ENCODE results near the gene TEX36. TPM values are rescaled to one million over a fixed set of nuclear protein-coding genes. Genes with fewer than 3 reads are reported as not detected.
"Not testable (repeated sequence)": the region's sequence is repeated elsewhere in the genome, so short reads cannot be mapped to it uniquely, and the experiment has no call there.

The TEX36 gene
- total RNA-seq, 1 donor from 2014 or later: not detected

GRCh38 chr10:125624800-125625199 is 58.2 kb downstream of the TEX36 start:
- no peak for DNase-seq (ENCODE audit: low read depth, low spot score)
- TF ChIP-seq CTCF (conservative IDR thresholded peaks at IDR 0.05): no peak
- Mint-ChIP-seq H3K4me3 (no peak overlapping the region), H3K9me3 (peaks cover 12% of the 10 kb centered on the region), H3K4me1 (peaks cover 7% of the 10 kb centered on the region), H3K27me3 (ENCODE audit: low read depth) (no peaks in the 10 kb centered on the region), H3K36me3 (ENCODE audit: low read depth) (no peaks in the 10 kb centered on the region), H3K27ac (ENCODE audit: unreplicated experiment) (no peak overlapping the region)

GRCh38 chr10:125621052-125621451 is 61.9 kb downstream of the TEX36 start:
- no peaks in the 10 kb centered on the region for H3K36me3 Mint-ChIP-seq (ENCODE audit: low read depth)
- no peak overlapping the region for H3K27ac Mint-ChIP-seq (ENCODE audit: unreplicated experiment)
- peaks cover 12% of the 10 kb centered on the region for H3K9me3 Mint-ChIP-seq
- no peak for DNase-seq (ENCODE audit: low read depth, low spot score)
- H3K4me3 Mint-ChIP-seq: no peak overlapping the region
- H3K4me1 Mint-ChIP-seq: no peaks in the 10 kb centered on the region
- no peaks in the 10 kb centered on the region for H3K27me3 Mint-ChIP-seq (ENCODE audit: low read depth)
- no peak for TF ChIP-seq CTCF (conservative IDR thresholded peaks at IDR 0.05)

GRCh38 chr10:125620401-125620800 is 62.6 kb downstream of the TEX36 start:
- no peak for DNase-seq (ENCODE audit: low read depth, low spot score)
- no peaks in the 10 kb centered on the region for H3K4me1 Mint-ChIP-seq
- no peaks in the 10 kb centered on the region for H3K36me3 Mint-ChIP-seq (ENCODE audit: low read depth)
- H3K9me3 Mint-ChIP-seq: peaks cover 12% of the 10 kb centered on the region
- TF ChIP-seq CTCF (conservative IDR thresholded peaks at IDR 0.05): no peak
- no peak overlapping the region for H3K27ac Mint-ChIP-seq (ENCODE audit: unreplicated experiment)
- no peaks in the 10 kb centered on the region for H3K27me3 Mint-ChIP-seq (ENCODE audit: low read depth)
- H3K4me3 Mint-ChIP-seq: no peak overlapping the region

DNA sequence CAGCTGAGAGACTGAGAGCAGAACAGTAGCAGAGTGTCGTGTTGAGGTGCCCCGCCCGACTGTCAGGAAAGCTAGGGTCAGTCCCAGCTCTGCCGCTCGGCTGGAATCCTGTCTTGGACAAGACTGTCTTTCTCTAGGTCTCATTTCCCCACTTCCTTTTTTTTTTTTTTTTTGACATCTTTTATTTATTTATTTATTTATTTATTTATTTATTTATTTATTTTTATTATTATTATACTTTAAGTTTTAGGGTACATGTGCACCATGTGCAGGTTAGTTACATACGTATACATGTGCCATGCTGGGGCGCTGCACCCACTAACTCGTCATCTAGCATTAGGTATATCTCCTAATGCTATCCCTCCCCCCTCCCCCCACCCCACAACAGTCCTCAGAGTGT is 69.9 kb downstream of the TEX36 start:
- H3K4me1 Mint-ChIP-seq; H3K4me3 Mint-ChIP-seq; H3K27me3 Mint-ChIP-seq (ENCODE audit: low read depth); H3K9me3 Mint-ChIP-seq; H3K27ac Mint-ChIP-seq (ENCODE audit: unreplicated experiment); H3K36me3 Mint-ChIP-seq (ENCODE audit: low read depth); DNase-seq (ENCODE audit: low read depth, low spot score): not testable (repeated sequence)

GRCh38 chr10:125611756-125612155 is 71.2 kb downstream of the TEX36 start:
- no peaks in the 10 kb centered on the region for H3K36me3 Mint-ChIP-seq (ENCODE audit: low read depth)
- DNase-seq (ENCODE audit: low read depth, low spot score): no peak
- TF ChIP-seq CTCF (conservative IDR thresholded peaks at IDR 0.05): no peak
- no peak overlapping the region for H3K4me3 Mint-ChIP-seq
- peaks cover 2% of the 10 kb centered on the region for H3K9me3 Mint-ChIP-seq
- H3K4me1 Mint-ChIP-seq: no peaks in the 10 kb centered on the region
- H3K27me3 Mint-ChIP-seq (ENCODE audit: low read depth): no peaks in the 10 kb centered on the region
- H3K27ac Mint-ChIP-seq (ENCODE audit: unreplicated experiment): no peak overlapping the region

- H3K9me3 Mint-ChIP-seq: peaks cover 2% of the 10 kb centered on the region
Observed at GRCh38 chr10:125611216-125611615, 71.7 kb downstream of the TEX36 start.

More at GRCh38 chr10:125611216-125611615, 71.7 kb downstream of the TEX36 start:
- Mint-ChIP-seq H3K27me3 (ENCODE audit: low read depth) (no peaks in the 10 kb centered on the region), H3K36me3 (ENCODE audit: low read depth) (no peaks in the 10 kb centered on the region), H3K4me3 (no peak overlapping the region), H3K27ac (ENCODE audit: unreplicated experiment) (no peak overlapping the region), H3K4me1 (no peaks in the 10 kb centered on the region)
- no peak for TF ChIP-seq CTCF (conservative IDR thresholded peaks at IDR 0.05)
- DNase-seq (ENCODE audit: low read depth, low spot score): no peak

Measured in neural crest cell (in vitro differentiated cells).